Measurements from ENCODE around the gene SELP.

Gene SELP

GRCh38 chr1:169623132-169623926 is 6.6 kb downstream of the SELP start:
- no peaks in the 10 kb centered on the region for H3K36me3 ChIP-seq (ENCODE audit: low read length)
- no peaks in the 10 kb centered on the region for H3K27me3 ChIP-seq (ENCODE audit: low read length)
- TF ChIP-seq, protein P1, sequence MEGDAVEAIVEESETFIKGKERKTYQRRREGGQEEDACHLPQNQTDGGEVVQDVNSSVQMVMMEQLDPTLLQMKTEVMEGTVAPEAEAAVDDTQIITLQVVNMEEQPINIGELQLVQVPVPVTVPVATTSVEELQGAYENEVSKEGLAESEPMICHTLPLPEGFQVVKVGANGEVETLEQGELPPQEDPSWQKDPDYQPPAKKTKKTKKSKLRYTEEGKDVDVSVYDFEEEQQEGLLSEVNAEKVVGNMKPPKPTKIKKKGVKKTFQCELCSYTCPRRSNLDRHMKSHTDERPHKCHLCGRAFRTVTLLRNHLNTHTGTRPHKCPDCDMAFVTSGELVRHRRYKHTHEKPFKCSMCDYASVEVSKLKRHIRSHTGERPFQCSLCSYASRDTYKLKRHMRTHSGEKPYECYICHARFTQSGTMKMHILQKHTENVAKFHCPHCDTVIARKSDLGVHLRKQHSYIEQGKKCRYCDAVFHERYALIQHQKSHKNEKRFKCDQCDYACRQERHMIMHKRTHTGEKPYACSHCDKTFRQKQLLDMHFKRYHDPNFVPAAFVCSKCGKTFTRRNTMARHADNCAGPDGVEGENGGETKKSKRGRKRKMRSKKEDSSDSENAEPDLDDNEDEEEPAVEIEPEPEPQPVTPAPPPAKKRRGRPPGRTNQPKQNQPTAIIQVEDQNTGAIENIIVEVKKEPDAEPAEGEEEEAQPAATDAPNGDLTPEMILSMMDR (IDR thresholded peaks at IDR 0.05; ENCODE audit: insufficient read depth, low read length, poor library complexity, severe bottlenecking): no peak
- no peak for TF ChIP-seq EZH2phosphoT487 (conservative IDR thresholded peaks at IDR 0.05; ENCODE audit: low read length)
- H3K27ac ChIP-seq (ENCODE audit: low read depth, low read length): no peak overlapping the region
- no peaks in the 10 kb centered on the region for H3F3A ChIP-seq (ENCODE audit: insufficient read depth)
- no peak overlapping the region for H3K9ac ChIP-seq (ENCODE audit: low read length)
- H3K4me3 ChIP-seq (ENCODE audit: insufficient read depth, low read length, poor library complexity, severe bottlenecking): no peak overlapping the region
- no peaks in the 10 kb centered on the region for H3K79me2 ChIP-seq (ENCODE audit: insufficient read depth, low read length)
- H3K9me2 ChIP-seq (replicated peaks; ENCODE audit: insufficient read depth, low read length): no peaks in the 10 kb centered on the region
- no peaks in the 10 kb centered on the region for H4K20me1 ChIP-seq (ENCODE audit: low read depth, low read length)
- no peak overlapping the region for H3K4me2 ChIP-seq (ENCODE audit: low read depth, low read length, poor library complexity, severe bottlenecking)
- H3K9me3 ChIP-seq (ENCODE audit: insufficient read depth, low read length): no peaks in the 10 kb centered on the region
- no peak overlapping the region for H2AFZ ChIP-seq (ENCODE audit: low read depth, low read length, severe bottlenecking)

DNA sequence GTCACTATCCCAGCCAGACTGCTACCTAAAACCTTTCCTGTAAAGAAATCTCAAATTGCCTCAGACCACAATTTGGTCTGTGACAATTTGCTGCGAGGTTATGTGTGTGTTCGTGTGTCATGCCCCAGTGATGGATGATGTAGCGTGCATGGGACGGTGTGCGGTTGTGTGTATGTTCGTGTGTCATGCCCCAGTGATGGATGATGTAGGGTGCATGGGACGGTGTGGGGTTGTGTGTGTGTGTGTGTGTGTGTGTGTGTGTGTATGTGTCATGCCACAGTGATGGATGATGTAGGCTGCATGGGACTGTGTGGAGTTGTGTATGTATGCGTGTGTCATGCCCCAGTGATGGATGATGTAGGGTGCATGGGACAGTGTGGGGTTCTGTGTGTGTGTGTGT is 9.4 kb downstream of the SELP start:
- Histone ChIP-seq H3K9me2 (replicated peaks; ENCODE audit: insufficient read depth, low read length) (no peaks in the 10 kb centered on the region), H3K27me3 (ENCODE audit: low read length) (no peaks in the 10 kb centered on the region)
- TF ChIP-seq, protein P1 (IDR thresholded peaks at IDR 0.05; ENCODE audit: insufficient read depth, low read length, poor library complexity, severe bottlenecking): no peak
- TF ChIP-seq EZH2phosphoT487 (conservative IDR thresholded peaks at IDR 0.05; ENCODE audit: low read length): no peak

DNA sequence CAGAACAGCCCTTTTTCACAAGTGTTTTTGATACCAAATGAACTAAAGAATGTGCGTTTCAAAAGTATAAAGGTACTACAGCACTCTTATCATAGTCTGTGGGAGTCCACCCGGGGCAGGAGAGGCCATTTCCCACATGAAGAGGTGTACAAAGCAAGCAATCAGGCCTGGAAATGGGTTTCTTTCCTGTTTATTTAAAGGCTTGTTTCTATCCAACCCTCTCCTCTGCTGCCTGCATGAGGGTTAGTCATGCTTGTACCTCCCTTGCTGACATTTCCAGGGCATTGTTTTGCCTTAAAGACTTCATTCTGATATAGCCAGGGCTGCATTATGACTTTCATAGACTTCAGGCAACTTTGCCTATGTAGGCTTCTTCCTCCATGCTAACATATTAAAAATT is 11.6 kb downstream of the SELP start:
- Histone ChIP-seq H4K20me1 (ENCODE audit: low read depth, low read length) (no peaks in the 10 kb centered on the region), H3K79me2 (ENCODE audit: insufficient read depth, low read length) (no peaks in the 10 kb centered on the region), H3K27me3 (ENCODE audit: low read length) (no peaks in the 10 kb centered on the region), H3K27ac (ENCODE audit: low read depth, low read length) (no peak overlapping the region), H3K9me2 (replicated peaks; ENCODE audit: insufficient read depth, low read length) (no peaks in the 10 kb centered on the region), H3K4me3 (ENCODE audit: insufficient read depth, low read length, poor library complexity, severe bottlenecking) (no peak overlapping the region), H3K9me3 (ENCODE audit: insufficient read depth, low read length) (no peaks in the 10 kb centered on the region), H3F3A (ENCODE audit: insufficient read depth) (no peaks in the 10 kb centered on the region), H3K9ac (ENCODE audit: low read length) (no peak overlapping the region), H3K4me2 (ENCODE audit: low read depth, low read length, poor library complexity, severe bottlenecking) (no peak overlapping the region), H2AFZ (ENCODE audit: low read depth, low read length, severe bottlenecking) (no peak overlapping the region), H3K36me3 (ENCODE audit: low read length) (no peaks in the 10 kb centered on the region)
- TF ChIP-seq, protein P1 (IDR thresholded peaks at IDR 0.05; ENCODE audit: insufficient read depth, low read length, poor library complexity, severe bottlenecking): no peak
- no peak for TF ChIP-seq EZH2phosphoT487 (conservative IDR thresholded peaks at IDR 0.05; ENCODE audit: low read length)

More for the DNA sequence above, 9.4 kb downstream of the SELP start:
- Histone ChIP-seq H3K36me3 (ENCODE audit: low read length) (no peaks in the 10 kb centered on the region), H3K79me2 (ENCODE audit: insufficient read depth, low read length) (no peaks in the 10 kb centered on the region), H3K27ac (ENCODE audit: low read depth, low read length) (no peak overlapping the region), H3K9ac (ENCODE audit: low read length) (no peak overlapping the region), H3K9me3 (ENCODE audit: insufficient read depth, low read length) (no peaks in the 10 kb centered on the region), H4K20me1 (ENCODE audit: low read depth, low read length) (no peaks in the 10 kb centered on the region), H2AFZ (ENCODE audit: low read depth, low read length, severe bottlenecking) (no peak overlapping the region), H3F3A (ENCODE audit: insufficient read depth) (no peaks in the 10 kb centered on the region), H3K4me2 (ENCODE audit: low read depth, low read length, poor library complexity, severe bottlenecking) (no peak overlapping the region), H3K4me3 (ENCODE audit: insufficient read depth, low read length, poor library complexity, severe bottlenecking) (no peak overlapping the region)

Measured in SU-DHL-6 (cell line).